ENCODE measurements around the gene SSC4D. TPM values are rescaled to one million over a fixed set of nuclear protein-coding genes. Genes with fewer than 3 reads are reported as not detected.
A peak's percentile ranks its signal among the peaks of the same experiment; 100 is the strongest.

SSC4D gene
- total RNA-seq, 1 experiment from 2014 or later = 14.8 TPM

- TF ChIP-seq CTCF (conservative IDR thresholded peaks at IDR 0.05) = 0 out of 3 replicates have a peak, but pooled peaks have one; percentile 14
- Mint-ChIP-seq H3K4me1 (peaks cover 4 to 7% of the 10 kb centered on the region in 2 experiments; a peak in 3 of 4 replicates), H3K4me3 (no peak overlapping the region), H3K36me3 (ENCODE audit: insufficient read depth in 1 of 3, low read depth in 3 of 3) (no peaks in the 10 kb centered on the region), H3K27me3 (ENCODE audit: low read depth) (no peaks in the 10 kb centered on the region), H3K27ac (no peak overlapping the region), H3K9me3 (no peaks in the 10 kb centered on the region)
- Histone ChIP-seq H2AFZ (ENCODE audit: low read length) (no peak overlapping the region), H2BK120ac (ENCODE audit: low read depth, low read length, poor library complexity, severe bottlenecking) (no peak overlapping the region), H3K18ac (ENCODE audit: insufficient read length, low read depth, low read length) (no peak overlapping the region), H3K4ac (ENCODE audit: low read depth, low read length) (no peak overlapping the region), H3K27me3 (ENCODE audit: insufficient read depth, low read length) (no peaks in the 10 kb centered on the region), H4K5ac (ENCODE audit: insufficient read length, low read depth, low read length) (no peak overlapping the region), H3K9ac (ENCODE audit: extremely low read depth, insufficient read length, low read length) (no peak overlapping the region), H3K56ac (ENCODE audit: insufficient read length, low read depth, low read length) (no peak overlapping the region), H3K14ac (ENCODE audit: insufficient read depth, low read length) (no peak overlapping the region), H3K4me1 (ENCODE audit: insufficient read depth, low read length) (no peaks in the 10 kb centered on the region), H4K20me1 (ENCODE audit: control insufficient read depth, insufficient read depth, insufficient read length) (no peaks in the 10 kb centered on the region), H2BK12ac (ENCODE audit: insufficient read length, low read depth, low read length) (no peak overlapping the region), H4K8ac (replicated peaks; ENCODE audit: insufficient read length, low read depth, low read length) (no peak overlapping the region), H3K79me2 (ENCODE audit: insufficient read depth, low read length) (no peaks in the 10 kb centered on the region), H3K79me1 (ENCODE audit: insufficient read depth, low read depth, low read length, poor library complexity, severe bottlenecking) (no peaks in the 10 kb centered on the region), H3K23me2 (ENCODE audit: insufficient read length, low read depth, low read length, poor library complexity, severe bottlenecking) (peaks cover 4% of the 10 kb centered on the region), H3K4me2 (ENCODE audit: insufficient read depth, insufficient read length, low read length) (no peak overlapping the region), H2BK15ac (ENCODE audit: low read depth, low read length) (no peak overlapping the region), H4K91ac (ENCODE audit: insufficient read length, low read depth, low read length) (no peak overlapping the region), H3K23ac (ENCODE audit: insufficient read length, low read depth, low read length) (no peak overlapping the region), H3K27ac (ENCODE audit: insufficient read length, low read depth, low read length) (no peak overlapping the region), H3K9me3 (ENCODE audit: control insufficient read depth, low read depth, low read length) (no peaks in the 10 kb centered on the region), H2BK20ac (ENCODE audit: low read depth, low read length, poor library complexity, severe bottlenecking) (no peak overlapping the region), H3T11ph (ENCODE audit: low read length) (no peak overlapping the region), H2AK5ac (ENCODE audit: insufficient read length, low read length) (no peak overlapping the region), H2BK5ac (ENCODE audit: insufficient read length, low read length) (no peak overlapping the region)
- DNase-seq = no peak
- no CpG with 5 or more reads among the region's 7 CpGs for WGBS (ENCODE audit: extremely low coverage, insufficient read length, low lambda C conversion rate)
Measured at GRCh38 chr7:76381814-76382213, 27.7 kb downstream of the SSC4D start.

Data from H9 (cell line).